ENCODE data around the gene P2RX6.

Gene P2RX6

DNA sequence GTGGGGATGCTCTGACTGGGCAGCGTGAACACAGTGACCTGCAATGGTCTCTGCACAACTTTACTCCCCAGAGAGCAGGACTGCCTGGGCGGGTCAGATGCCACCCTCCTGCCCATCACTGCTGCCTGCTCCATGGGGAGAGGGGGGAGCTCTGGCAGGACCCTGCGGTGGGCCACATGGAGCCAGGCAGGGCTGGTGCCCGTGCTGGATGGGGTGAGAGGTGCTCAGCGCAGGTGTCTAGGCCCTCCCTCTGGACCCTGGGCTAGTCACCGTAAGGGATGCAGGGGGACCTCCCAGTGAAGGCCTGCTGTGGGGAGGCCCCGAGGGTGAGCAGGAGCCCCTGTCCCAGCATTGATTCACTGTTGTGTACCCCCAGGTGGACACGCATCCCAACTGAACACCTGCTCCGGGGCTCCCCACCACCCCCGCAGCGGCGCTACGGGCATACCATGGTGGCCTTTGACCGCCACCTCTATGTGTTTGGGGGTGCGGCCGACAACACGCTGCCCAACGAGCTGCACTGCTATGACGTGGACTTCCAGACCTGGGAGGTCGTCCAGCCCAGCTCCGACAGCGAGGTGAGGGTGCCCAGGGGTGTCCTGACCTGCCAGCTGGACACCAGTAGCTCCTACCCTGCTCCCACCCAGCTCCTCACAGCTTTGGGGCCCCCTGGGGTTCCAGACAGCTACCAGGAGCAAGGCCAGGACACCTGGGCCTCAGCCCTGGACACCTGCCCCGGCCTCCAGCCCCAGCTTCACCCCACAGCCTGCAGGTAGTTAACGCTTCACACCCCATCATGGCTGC, 23.5 kb upstream of the P2RX6 start:
- TF ChIP-seq, protein P1, sequence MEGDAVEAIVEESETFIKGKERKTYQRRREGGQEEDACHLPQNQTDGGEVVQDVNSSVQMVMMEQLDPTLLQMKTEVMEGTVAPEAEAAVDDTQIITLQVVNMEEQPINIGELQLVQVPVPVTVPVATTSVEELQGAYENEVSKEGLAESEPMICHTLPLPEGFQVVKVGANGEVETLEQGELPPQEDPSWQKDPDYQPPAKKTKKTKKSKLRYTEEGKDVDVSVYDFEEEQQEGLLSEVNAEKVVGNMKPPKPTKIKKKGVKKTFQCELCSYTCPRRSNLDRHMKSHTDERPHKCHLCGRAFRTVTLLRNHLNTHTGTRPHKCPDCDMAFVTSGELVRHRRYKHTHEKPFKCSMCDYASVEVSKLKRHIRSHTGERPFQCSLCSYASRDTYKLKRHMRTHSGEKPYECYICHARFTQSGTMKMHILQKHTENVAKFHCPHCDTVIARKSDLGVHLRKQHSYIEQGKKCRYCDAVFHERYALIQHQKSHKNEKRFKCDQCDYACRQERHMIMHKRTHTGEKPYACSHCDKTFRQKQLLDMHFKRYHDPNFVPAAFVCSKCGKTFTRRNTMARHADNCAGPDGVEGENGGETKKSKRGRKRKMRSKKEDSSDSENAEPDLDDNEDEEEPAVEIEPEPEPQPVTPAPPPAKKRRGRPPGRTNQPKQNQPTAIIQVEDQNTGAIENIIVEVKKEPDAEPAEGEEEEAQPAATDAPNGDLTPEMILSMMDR (IDR thresholded peaks at IDR 0.05; ENCODE audit: low read depth, low read length, missing control alignments) = no peak
- DNase-seq (ENCODE audit: extremely low read depth, low read depth) = no peak
- no peak overlapping the region for H3K4me3 ChIP-seq (replicated peaks; ENCODE audit: low read depth, low read length)

DNA sequence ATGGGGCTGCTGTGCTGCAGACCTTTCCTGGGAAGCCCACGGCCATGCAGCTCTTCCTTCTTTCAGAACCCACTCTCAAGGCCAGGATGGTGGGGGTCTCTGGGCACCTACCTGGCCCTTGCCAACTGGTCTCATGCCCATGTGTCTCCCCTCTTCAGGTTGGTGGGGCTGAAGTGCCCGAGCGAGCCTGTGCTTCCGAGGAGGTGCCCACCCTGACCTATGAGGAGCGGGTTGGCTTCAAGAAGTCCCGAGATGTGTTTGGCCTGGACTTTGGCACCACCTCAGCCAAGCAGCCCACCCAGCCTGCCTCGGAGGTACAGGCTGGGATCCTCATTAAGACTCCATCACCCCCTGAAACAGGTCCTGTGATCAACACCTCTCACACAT, 22.9 kb upstream of the P2RX6 start:
- TF ChIP-seq, protein P1 (IDR thresholded peaks at IDR 0.05; ENCODE audit: low read depth, low read length, missing control alignments) = no peak
- no peak for DNase-seq (ENCODE audit: extremely low read depth, low read depth)
- no peak overlapping the region for H3K4me3 ChIP-seq (replicated peaks; ENCODE audit: low read depth, low read length)

DNA sequence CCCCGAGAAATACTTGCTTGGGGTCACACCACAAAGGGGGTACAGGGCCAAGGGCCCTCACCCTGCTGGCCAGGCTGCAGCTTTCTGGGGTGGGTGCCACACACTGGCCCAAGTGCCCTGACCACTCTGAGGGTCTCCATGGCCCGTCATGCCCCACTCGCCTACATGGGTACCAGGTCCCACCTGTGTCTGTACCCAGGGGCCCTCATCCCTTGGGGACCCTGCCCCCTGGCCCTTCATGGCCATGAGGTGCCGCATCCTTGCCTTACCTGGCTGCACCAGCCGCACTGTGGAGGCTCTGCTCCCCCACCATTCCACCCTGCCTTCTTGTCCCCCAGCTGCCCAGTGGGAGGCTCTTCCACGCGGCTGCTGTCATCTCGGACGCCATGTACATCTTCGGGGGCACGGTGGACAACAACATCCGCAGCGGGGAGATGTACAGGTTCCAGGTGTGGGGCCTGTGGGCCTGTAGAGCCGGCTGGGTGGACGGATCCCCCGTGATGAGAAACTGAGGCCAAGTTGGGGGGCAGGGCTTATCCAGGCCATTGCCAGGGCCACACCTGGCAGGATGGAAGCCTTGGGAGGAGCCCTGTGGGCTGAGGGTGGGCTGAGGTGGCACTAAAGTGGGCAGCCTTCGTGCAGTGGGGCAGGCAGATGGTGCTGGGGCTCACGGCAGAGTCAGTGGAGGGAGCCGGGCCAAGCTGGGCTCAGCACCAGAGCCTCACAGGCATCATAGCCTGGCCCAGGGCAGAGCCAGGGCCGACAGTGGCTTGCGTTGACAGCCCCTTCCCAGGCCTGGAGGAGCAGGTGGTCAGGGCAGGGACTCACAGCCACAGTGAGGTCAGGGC, 22.3 kb upstream of the P2RX6 start:
- no peak overlapping the region for H3K4me3 ChIP-seq (replicated peaks; ENCODE audit: low read depth, low read length)
- TF ChIP-seq, protein P1 (IDR thresholded peaks at IDR 0.05; ENCODE audit: low read depth, low read length, missing control alignments) = no peak
- no peak for DNase-seq (ENCODE audit: extremely low read depth, low read depth)

DNA sequence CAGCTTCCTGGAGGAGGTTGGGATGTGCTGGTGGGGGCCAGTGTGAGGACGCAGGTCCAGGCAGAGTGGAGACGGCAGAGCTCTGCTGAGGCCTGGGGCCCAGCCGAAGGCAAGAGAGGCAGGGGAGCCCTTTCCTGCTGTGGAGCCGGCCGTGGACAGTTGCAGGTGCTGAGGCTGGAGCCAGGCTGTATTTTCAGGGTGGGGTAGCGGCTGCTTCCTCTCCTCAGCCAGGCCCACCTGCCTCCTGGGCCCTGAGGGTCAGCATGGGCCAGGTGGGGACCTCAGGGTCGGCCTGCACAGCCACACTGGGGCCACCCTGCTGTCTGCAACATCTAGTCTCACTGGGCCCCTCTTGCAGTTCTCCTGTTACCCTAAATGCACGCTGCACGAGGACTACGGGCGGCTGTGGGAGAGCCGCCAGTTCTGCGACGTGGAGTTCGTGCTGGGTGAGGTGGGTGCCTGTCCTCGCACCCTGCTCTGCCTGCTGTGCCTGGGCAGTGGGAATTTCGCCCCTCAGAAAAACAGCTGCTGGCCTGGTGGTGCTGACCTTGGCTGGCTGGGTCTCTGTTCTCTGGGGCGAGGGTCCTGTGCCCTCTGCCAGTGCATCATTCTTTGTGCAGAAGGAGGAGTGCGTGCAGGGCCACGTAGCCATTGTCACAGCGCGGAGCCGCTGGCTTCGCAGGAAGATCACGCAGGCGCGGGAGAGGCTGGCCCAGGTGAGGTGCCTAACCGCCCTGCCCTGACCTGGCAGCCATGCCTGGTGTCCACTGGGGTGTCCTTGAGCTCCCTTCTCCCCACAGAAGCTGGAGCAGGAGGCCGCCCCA, 21.4 kb upstream of the P2RX6 start:
- H3K4me3 ChIP-seq (replicated peaks; ENCODE audit: low read depth, low read length) = no peak overlapping the region
- TF ChIP-seq, protein P1 (IDR thresholded peaks at IDR 0.05; ENCODE audit: low read depth, low read length, missing control alignments) = no peak
- DNase-seq (ENCODE audit: extremely low read depth, low read depth) = no peak

DNA sequence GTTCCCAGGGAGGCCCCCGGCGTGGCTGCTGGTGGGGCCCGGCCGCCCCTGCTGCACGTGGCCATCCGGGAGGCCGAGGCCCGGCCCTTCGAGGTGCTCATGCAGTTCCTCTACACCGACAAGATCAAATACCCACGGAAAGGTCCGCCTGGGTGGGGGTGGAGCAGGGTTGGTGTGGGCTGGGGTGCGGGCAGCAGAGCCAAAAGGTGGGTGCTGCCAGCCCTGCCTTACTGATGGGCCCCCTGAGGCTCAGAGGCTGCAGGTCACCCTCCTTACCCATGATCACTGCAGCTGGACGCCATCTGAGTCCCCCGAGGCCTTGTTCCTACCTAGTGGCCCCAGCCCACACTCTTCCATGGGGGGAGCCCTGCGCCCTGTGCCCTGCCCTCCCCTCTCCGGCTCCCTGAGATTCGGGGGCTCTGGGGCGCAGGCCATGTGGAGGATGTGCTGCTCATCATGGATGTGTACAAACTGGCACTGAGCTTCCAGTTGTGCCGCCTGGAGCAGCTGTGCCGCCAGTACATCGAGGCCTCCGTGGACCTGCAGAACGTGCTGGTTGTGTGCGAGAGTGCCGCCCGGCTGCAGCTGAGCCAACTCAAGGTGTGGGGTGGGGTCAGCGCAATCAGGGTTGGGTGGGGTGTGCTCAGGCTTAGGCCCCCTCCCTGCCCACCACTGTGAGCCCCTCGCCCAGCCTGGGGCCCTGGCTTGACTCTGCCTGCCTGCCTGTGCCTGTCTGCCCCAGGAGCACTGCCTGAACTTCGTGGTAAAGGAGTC, 20.6 kb upstream of the P2RX6 start:
- TF ChIP-seq, protein P1 (IDR thresholded peaks at IDR 0.05; ENCODE audit: low read depth, low read length, missing control alignments) = no peak
- no peak overlapping the region for H3K4me3 ChIP-seq (replicated peaks; ENCODE audit: low read depth, low read length)
- DNase-seq (ENCODE audit: extremely low read depth, low read depth) = no peak

DNA sequence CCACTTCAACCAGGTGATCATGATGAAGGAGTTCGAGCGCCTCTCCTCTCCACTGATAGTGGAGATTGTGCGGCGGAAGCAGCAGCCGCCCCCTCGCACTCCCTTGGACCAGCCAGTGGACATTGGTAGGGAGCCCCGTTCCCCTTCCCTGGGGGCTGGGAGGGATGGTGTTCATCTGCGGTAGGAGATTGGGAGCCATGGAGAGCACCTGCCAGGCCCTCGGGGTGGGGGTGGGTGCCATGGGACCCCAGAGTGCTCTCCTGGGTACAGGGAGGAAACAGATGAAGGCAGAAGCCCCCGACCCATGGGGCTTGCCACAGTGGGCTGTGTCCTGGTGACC, 20.1 kb upstream of the P2RX6 start:
- TF ChIP-seq, protein P1 (IDR thresholded peaks at IDR 0.05; ENCODE audit: low read depth, low read length, missing control alignments) = no peak
- no peak for DNase-seq (ENCODE audit: extremely low read depth, low read depth)
- H3K4me3 ChIP-seq (replicated peaks; ENCODE audit: low read depth, low read length) = no peak overlapping the region
